C4-2B (cell line): ENCODE data around the gene RNF144A.

ENCODE experiments used
- CTCF ChIP-seq: fragments of 450-650 bp; conservative IDR thresholded peaks from 2 replicates; pipeline ENCODE4 v1.5.1; 2017; ENCODE audit warnings: mild to moderate bottlenecking
- ZFX ChIP-seq: fragments of 450-650 bp; IDR thresholded peaks from 2 replicates; pipeline ENCODE4 v1.6.1; 2017

DNA sequence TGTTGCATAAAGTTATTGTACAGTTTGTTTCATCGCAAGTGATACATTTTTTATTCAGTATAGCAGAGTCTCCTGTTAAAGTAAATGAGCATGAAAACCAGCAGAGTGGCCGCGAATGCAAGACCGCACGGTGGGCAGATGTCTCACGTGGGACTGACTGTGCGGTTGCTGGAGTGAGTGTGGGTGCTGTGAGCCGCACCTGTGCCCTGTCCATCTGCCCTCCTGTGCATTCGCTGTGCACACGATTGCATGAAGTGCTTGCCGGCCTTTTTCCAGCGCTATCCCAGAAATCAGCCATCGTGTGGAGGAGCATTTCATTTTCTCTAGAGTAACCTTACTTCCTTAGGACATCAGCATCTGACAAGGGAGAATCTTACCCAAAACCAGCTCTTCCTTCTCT, 118.7 kb downstream of the RNF144A start:
- TF ChIP-seq CTCF (no peak), ZFX (no peak)
